NCI-H345 treated with DMSO at 0.1 percent for 48 hours (cell line): ENCODE measurements around the gene SPHKAP.
"Not testable (repeated sequence)": the region's sequence is repeated elsewhere in the genome, so short reads cannot be mapped to it uniquely, and the experiment has no call there.

Experiments
- DNase-seq: peaks from one replicate; lab custom pipeline; 2025; ENCODE audit not compliant: unreplicated experiment; lab: John Stamatoyannopoulos, UW

The SPHKAP gene

GRCh38 chr2:228104215-228104614, 77.3 kb downstream of the SPHKAP start:
- DNase-seq, result no peak

GRCh38 chr2:228103379-228103778, 78.1 kb downstream of the SPHKAP start:
- no peak for DNase-seq

GRCh38 chr2:228102949-228103348, 78.5 kb downstream of the SPHKAP start:
- no peak for DNase-seq

GRCh38 chr2:228094377-228094921, 87.0 kb downstream of the SPHKAP start:
- DNase-seq, result no peak

- DNase-seq, result no peak
These were observed 89.4 kb downstream of the SPHKAP start for GRCh38 chr2:228092056-228092455.

GRCh38 chr2:228086561-228086960, 94.9 kb downstream of the SPHKAP start:
- DNase-seq, result no peak

GRCh38 chr2:228084717-228085116, 96.8 kb downstream of the SPHKAP start:
- DNase-seq, result no peak

- no peak for DNase-seq
These were observed 98.4 kb downstream of the SPHKAP start for GRCh38 chr2:228083131-228083530.

- DNase-seq, result no peak
These were observed 98.9 kb downstream of the SPHKAP start for GRCh38 chr2:228082571-228082970.

- DNase-seq, result no peak
These were observed 102.3 kb downstream of the SPHKAP start for GRCh38 chr2:228079194-228079593.

- DNase-seq, result not testable (repeated sequence)
These were observed 104.8 kb downstream of the SPHKAP start for GRCh38 chr2:228076695-228077094.

- no peak for DNase-seq
These were observed 108.8 kb downstream of the SPHKAP start for GRCh38 chr2:228072669-228073068.

GRCh38 chr2:228067309-228067708, 114.2 kb downstream of the SPHKAP start:
- no peak for DNase-seq

GRCh38 chr2:228066126-228066798, 115.2 kb downstream of the SPHKAP start:
- DNase-seq, result no peak

GRCh38 chr2:228065686-228066085, 115.8 kb downstream of the SPHKAP start:
- DNase-seq, result no peak

- no peak for DNase-seq
These were observed 116.6 kb downstream of the SPHKAP start for GRCh38 chr2:228064796-228065315.

- DNase-seq, result no peak
These were observed 117.5 kb downstream of the SPHKAP start for GRCh38 chr2:228064024-228064423.

- no peak for DNase-seq
These were observed 117.9 kb downstream of the SPHKAP start for GRCh38 chr2:228063558-228063957.

- DNase-seq, result no peak
These were observed 121.8 kb downstream of the SPHKAP start for GRCh38 chr2:228059735-228060134.

- no peak for DNase-seq
These were observed 125.0 kb downstream of the SPHKAP start for GRCh38 chr2:228056293-228057097.

GRCh38 chr2:228048838-228049490, 132.5 kb downstream of the SPHKAP start:
- DNase-seq, result no peak
